ENCODE data around the gene YPEL2.

The YPEL2 gene

GRCh38 chr17:59366040-59366757 is 34.7 kb downstream of the YPEL2 start:
- CTCF ChIA-PET: interaction anchor here (1.0 to 1.8 kb wide), 3 partner anchors 9 to 73 kb away, joined by 4 to 7 read pairs (median 4); no protein-coding TSS in a partner anchor
- POLR2A ChIA-PET: interaction anchor here (1.0 kb wide), 1 partner anchor 50 kb away, joined by 3 read pairs; no protein-coding TSS in a partner anchor
- H3K4me3 ChIP-seq (ENCODE audit: low read depth, low read length): no peak overlapping the region
- no peak for TF ChIP-seq CTCF (IDR thresholded peaks at IDR 0.05; ENCODE audit: insufficient read depth, low read length, missing control alignments)
- DNase-seq (ENCODE audit: low read depth, low spot score): no peak

GRCh38 chr17:59366773-59367656 is 35.6 kb downstream of the YPEL2 start:
- CTCF ChIA-PET: interaction anchor here (1.6 kb wide), 1 partner anchor 8 kb away, joined by 4 read pairs; no protein-coding TSS in a partner anchor
- no peak for DNase-seq (ENCODE audit: low read depth, low spot score)

GRCh38 chr17:59367657-59368045 is 36.2 kb downstream of the YPEL2 start:
- no peak overlapping the region for H3K4me3 ChIP-seq (ENCODE audit: low read depth, low read length)
- POLR2A ChIA-PET: no interaction called here
- no peak for DNase-seq (ENCODE audit: low read depth, low spot score)
- no peak for TF ChIP-seq CTCF (IDR thresholded peaks at IDR 0.05; ENCODE audit: insufficient read depth, low read length, missing control alignments)
- CTCF ChIA-PET: no interaction called here

More at GRCh38 chr17:59366773-59367656, 35.6 kb downstream of the YPEL2 start:
- no peak for TF ChIP-seq CTCF (IDR thresholded peaks at IDR 0.05; ENCODE audit: insufficient read depth, low read length, missing control alignments)
- POLR2A ChIA-PET: interaction anchor here (1.0 kb wide), 1 partner anchor 49 kb away, joined by 3 read pairs; no protein-coding TSS in a partner anchor
- no peak overlapping the region for H3K4me3 ChIP-seq (ENCODE audit: low read depth, low read length)

- POLR2A ChIA-PET: no interaction called here
These were observed 36.9 kb downstream of the YPEL2 start for GRCh38 chr17:59368218-59368857.

More at GRCh38 chr17:59368218-59368857, 36.9 kb downstream of the YPEL2 start:
- DNase-seq (ENCODE audit: low read depth, low spot score): no peak
- H3K4me3 ChIP-seq (ENCODE audit: low read depth, low read length): no peak overlapping the region
- TF ChIP-seq CTCF (IDR thresholded peaks at IDR 0.05; ENCODE audit: insufficient read depth, low read length, missing control alignments): no peak
- CTCF ChIA-PET: interaction anchor here (0.7 to 1.2 kb wide), 3 partner anchors 11 to 20 kb away, joined by 3 to 4 read pairs (median 3); no protein-coding TSS in a partner anchor
